MCF 10A (cell line): ENCODE results near the gene CCDC197. TPM values are rescaled to one million over a fixed set of nuclear protein-coding genes. Genes with fewer than 3 reads are reported as not detected.

Experiments
- BruUV-seq: library from RNA; stranded (reverse); fragments of 400-500 nt; replicated peaks from 2 replicates; lab custom pipeline; 2021; lab: Mats Ljungman, UMichigan
- CTCF ChIA-PET: fragments of 300-600 bp; sonication (Branson Sonifier 250); formaldehyde crosslinking; extraction: SDS; loops from one replicate; lab custom pipeline; 2021; ENCODE audit warnings: antibody characterized with exemption, inconsistent platforms; lab: Yijun Ruan, JAX
- POLR2A ChIA-PET: fragments of 300-600, 350-650 bp; sonication (Branson Sonifier 250); formaldehyde crosslinking; extraction: SDS; loops from one replicate; lab custom pipeline; 2020; ENCODE audit warnings: antibody characterized with exemption, inconsistent platforms; lab: Yijun Ruan, JAX
- DNase-seq: peaks from one replicate; pipeline ENCODE4 v3.0.0-alpha.2; 2018; ENCODE audit not compliant: unreplicated experiment
- H3K27ac Mint-ChIP-seq: one replicate; pipeline ENCODE4 v1.8.0; 2022; ENCODE audit warnings: mild to moderate bottlenecking, low read depth, mixed read lengths; ENCODE audit not compliant: unreplicated experiment
- H3K27me3 Mint-ChIP-seq: one replicate; pipeline ENCODE4 v1.8.0; 2022; ENCODE audit warnings: mixed read lengths; ENCODE audit not compliant: insufficient read depth, unreplicated experiment
- H3K36me3 Mint-ChIP-seq: one replicate; pipeline ENCODE4 v1.8.0; 2022; ENCODE audit warnings: mild to moderate bottlenecking, moderate library complexity, mixed read lengths; ENCODE audit not compliant: insufficient read depth, unreplicated experiment
- H3K4me1 Mint-ChIP-seq: one replicate; pipeline ENCODE4 v1.8.0; 2022; ENCODE audit warnings: mixed read lengths; ENCODE audit not compliant: insufficient read depth, unreplicated experiment
- H3K4me3 Mint-ChIP-seq: one replicate; pipeline ENCODE4 v1.8.0; 2022; ENCODE audit warnings: mild to moderate bottlenecking, moderate library complexity, mixed read lengths; ENCODE audit not compliant: unreplicated experiment
- H3K9me3 Mint-ChIP-seq: one replicate; pipeline ENCODE4 v1.8.0; 2022; ENCODE audit warnings: mixed read lengths; ENCODE audit not compliant: unreplicated experiment
- intact Hi-C: fragments of 100-400 bp; cut with micrococcal nuclease; formaldehyde crosslinking; loops from 2 replicates; pipeline ENCODE4 v1.14.1; 2022
- total RNA-seq: library from RNA; stranded (reverse); gene quantifications from 2 replicates; pipeline ENCODE4 v1.2.3, GENCODE V29; 2022
- TF ChIP-seq, protein P1 (sequence below): fragments of 200-600 bp; IDR thresholded peaks from one replicate; pipeline ENCODE4 v1.8.0; 2022; ENCODE audit warnings: antibody characterized with exemption, mild to moderate bottlenecking; ENCODE audit not compliant: unreplicated experiment

CCDC197 gene
- total RNA-seq, 1 experiment from 2014 or later, result not detected

DNA sequence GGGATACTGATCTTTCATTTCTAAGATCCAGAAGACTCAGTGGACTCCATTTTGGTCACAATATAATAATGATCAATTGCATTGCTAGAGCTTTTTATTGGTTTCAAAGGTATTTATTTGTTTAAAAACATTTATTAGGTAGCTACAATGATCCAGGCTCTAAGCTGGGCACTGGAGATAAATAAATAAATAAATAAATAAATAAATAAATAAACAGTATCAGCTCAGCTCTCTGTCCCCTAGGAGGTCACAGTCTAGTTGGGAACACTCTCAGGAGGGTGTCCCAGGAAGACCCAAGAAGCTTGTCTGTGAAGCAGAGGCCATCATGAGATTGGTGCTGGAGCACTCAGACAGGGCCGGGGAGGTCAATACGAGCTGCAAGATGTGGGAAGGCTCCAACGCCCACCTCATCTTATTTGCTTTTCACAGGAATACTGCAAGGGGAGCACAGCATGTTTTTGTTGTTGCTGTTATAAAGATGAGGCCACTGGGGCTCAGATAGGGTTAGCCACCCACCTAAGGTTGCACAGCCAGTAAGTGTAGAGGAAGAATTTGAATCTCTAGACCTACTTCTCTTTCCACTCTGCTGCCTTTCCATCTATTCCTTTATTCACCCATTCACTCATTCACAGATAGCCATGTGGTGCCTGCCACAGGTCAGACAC is 36.2 kb upstream of the CCDC197 start:
- intact Hi-C loops, result no loop called here
- BruUV-seq, result no TSS peak
- CTCF ChIA-PET, result interaction anchor here (0.6 to 1.4 kb wide), 5 partner anchors 9 to 28 kb away, joined by 3 to 9 read pairs (median 5); no protein-coding TSS in a partner anchor
- H3K4me1 Mint-ChIP-seq, result peaks cover 27% of the 10 kb centered on the region
- no peak for DNase-seq
- peaks cover 8% of the 10 kb centered on the region for H3K9me3 Mint-ChIP-seq
- no peak overlapping the region for H3K4me3 Mint-ChIP-seq
- no peak overlapping the region for H3K27ac Mint-ChIP-seq
- TF ChIP-seq, protein P1, sequence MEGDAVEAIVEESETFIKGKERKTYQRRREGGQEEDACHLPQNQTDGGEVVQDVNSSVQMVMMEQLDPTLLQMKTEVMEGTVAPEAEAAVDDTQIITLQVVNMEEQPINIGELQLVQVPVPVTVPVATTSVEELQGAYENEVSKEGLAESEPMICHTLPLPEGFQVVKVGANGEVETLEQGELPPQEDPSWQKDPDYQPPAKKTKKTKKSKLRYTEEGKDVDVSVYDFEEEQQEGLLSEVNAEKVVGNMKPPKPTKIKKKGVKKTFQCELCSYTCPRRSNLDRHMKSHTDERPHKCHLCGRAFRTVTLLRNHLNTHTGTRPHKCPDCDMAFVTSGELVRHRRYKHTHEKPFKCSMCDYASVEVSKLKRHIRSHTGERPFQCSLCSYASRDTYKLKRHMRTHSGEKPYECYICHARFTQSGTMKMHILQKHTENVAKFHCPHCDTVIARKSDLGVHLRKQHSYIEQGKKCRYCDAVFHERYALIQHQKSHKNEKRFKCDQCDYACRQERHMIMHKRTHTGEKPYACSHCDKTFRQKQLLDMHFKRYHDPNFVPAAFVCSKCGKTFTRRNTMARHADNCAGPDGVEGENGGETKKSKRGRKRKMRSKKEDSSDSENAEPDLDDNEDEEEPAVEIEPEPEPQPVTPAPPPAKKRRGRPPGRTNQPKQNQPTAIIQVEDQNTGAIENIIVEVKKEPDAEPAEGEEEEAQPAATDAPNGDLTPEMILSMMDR, result no peak
- POLR2A ChIA-PET, result interaction anchor here (3.4 kb wide), 1 partner anchor 20 kb away, joined by 11 read pairs; no protein-coding TSS in a partner anchor
- H3K36me3 Mint-ChIP-seq, result peaks cover 6% of the 10 kb centered on the region
- no peaks in the 10 kb centered on the region for H3K27me3 Mint-ChIP-seq

DNA sequence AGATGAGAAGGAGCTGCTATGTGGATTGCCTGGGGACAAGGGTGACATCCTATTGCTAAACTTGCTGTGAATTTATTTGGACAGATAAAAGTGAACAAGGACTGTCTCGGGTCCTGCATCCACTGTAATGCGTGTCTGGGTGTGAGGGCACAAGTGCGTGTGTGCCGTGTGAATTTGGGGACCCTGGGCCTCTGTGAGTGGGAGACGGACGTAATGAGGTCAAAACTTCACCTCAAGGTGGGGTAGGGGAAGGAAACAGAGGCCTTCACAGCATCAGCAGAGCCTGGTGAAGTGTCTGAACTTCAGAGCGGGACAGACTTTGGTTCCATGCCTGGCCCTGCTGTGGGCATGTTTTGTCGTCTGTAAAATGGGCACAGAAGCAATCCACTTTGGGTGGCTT is 35.5 kb upstream of the CCDC197 start:
- Mint-ChIP-seq H3K4me3 (no peak overlapping the region), H3K27me3 (no peaks in the 10 kb centered on the region), H3K27ac (no peak overlapping the region), H3K36me3 (peaks cover 6% of the 10 kb centered on the region), H3K4me1 (peaks cover 29% of the 10 kb centered on the region), H3K9me3 (peaks cover 8% of the 10 kb centered on the region)
- DNase-seq, result no peak
- BruUV-seq, result no TSS peak
- ChIA-PET POLR2A (interaction anchor here (3.4 kb wide), 1 partner anchor 21 kb away, joined by 11 read pairs; no protein-coding TSS in a partner anchor), CTCF (interaction anchor here (1.3 to 1.4 kb wide), 2 partner anchors 9 to 22 kb away, joined by 7 to 9 read pairs; no protein-coding TSS in a partner anchor)
- intact Hi-C loops, result no loop called here
- TF ChIP-seq, protein P1, result no peak

DNA sequence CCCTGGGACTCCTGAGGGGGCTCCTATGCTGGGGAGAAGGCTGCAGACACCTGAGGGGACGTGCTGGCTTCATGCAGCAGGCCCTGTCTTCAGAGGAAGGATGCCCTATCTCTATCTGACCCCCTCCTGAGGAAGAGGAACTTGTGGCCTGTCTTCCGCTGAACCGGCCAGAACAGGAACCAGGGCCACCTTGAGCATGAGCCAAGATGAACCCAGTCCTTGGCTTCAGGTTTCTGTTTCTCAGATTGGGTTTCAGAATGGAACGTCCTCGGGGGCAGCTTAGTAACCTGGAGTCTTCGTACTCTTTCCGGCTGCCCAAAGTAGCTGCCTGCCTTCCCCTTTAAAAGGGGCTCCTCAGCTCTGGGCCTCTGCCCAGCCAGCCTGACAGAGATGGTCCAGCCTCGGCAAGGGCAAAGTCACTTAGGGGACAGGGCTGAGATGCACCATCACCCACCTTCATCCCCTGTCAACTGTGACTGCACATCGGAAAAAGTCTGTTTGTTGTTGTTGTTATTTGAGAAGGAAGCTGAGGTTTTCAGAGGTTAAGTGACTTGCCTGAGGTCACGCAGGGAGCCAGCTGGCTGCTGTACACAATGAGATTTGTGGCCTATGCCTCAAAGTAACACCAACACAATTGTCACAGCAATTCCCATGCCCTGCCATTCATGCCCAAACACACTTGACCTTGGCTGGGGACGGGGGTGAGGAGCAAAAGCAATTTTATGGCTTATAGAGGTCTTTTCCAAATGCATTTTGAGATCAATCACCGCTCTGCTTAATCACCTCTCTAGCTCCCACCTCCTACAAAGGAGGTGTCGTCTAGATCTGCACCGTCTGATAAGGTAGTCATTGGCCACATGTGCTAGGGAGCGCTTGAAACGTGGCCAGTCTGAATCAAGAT is 34.1 kb upstream of the CCDC197 start:
- Mint-ChIP-seq H3K4me3 (no peak overlapping the region), H3K4me1 (peaks cover 29% of the 10 kb centered on the region), H3K27me3 (no peaks in the 10 kb centered on the region), H3K9me3 (peaks cover 8% of the 10 kb centered on the region), H3K36me3 (peaks cover 6% of the 10 kb centered on the region), H3K27ac (no peak overlapping the region)
- ChIA-PET POLR2A (interaction anchor here (0.5 kb wide), 1 partner anchor 39 kb away, joined by 3 read pairs; no protein-coding TSS in a partner anchor), CTCF (interaction anchor here (0.6 to 1.1 kb wide), 2 partner anchors 23 to 39 kb away, joined by 3 to 4 read pairs; no protein-coding TSS in a partner anchor)
- BruUV-seq, result no TSS peak
- no peak for DNase-seq
- intact Hi-C loops, result no loop called here
- TF ChIP-seq, protein P1, result no peak

DNA sequence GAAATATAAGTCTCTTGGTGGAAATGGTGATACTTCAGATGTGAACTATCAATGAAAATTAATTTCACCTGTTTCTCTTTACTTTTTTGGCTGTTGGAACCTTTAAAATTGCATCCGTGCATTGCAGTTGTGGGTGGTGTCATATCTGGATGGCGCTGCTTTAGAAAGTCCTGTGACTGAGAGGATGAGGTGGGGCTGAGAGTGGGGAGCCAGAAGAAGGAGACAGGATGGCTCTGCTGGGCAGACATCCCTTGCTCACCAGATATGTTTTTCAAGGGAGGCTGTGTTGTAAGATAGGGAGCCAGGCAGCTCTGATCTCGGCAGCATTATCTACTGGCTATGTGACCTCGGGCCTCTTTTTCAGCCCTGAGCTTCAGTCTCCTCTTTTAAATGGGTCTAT is 33.4 kb upstream of the CCDC197 start:
- DNase-seq, result no peak
- peaks cover 8% of the 10 kb centered on the region for H3K9me3 Mint-ChIP-seq
- peaks cover 29% of the 10 kb centered on the region for H3K4me1 Mint-ChIP-seq
- no TSS peak for BruUV-seq
- intact Hi-C loops, result no loop called here
- peaks cover 6% of the 10 kb centered on the region for H3K36me3 Mint-ChIP-seq
- ChIA-PET CTCF (interaction anchor here (0.6 to 1.1 kb wide), 2 partner anchors 24 to 40 kb away, joined by 3 to 4 read pairs; no protein-coding TSS in a partner anchor), POLR2A (no interaction called here)
- no peak overlapping the region for H3K27ac Mint-ChIP-seq
- TF ChIP-seq, protein P1, result no peak
- no peaks in the 10 kb centered on the region for H3K27me3 Mint-ChIP-seq
- H3K4me3 Mint-ChIP-seq, result no peak overlapping the region
